GM11168 (cell line): ENCODE measurements around the gene SMIM41.

ENCODE experiments used
- in situ Hi-C: fragments of 300-500 bp; cut with MboI; formaldehyde crosslinking; loops from one replicate; pipeline ENCODE4 v1.12.0; 2022; ENCODE audit warnings: low sequenced_read_pairs; ENCODE audit not compliant: unreplicated experiment

The SMIM41 gene

DNA sequence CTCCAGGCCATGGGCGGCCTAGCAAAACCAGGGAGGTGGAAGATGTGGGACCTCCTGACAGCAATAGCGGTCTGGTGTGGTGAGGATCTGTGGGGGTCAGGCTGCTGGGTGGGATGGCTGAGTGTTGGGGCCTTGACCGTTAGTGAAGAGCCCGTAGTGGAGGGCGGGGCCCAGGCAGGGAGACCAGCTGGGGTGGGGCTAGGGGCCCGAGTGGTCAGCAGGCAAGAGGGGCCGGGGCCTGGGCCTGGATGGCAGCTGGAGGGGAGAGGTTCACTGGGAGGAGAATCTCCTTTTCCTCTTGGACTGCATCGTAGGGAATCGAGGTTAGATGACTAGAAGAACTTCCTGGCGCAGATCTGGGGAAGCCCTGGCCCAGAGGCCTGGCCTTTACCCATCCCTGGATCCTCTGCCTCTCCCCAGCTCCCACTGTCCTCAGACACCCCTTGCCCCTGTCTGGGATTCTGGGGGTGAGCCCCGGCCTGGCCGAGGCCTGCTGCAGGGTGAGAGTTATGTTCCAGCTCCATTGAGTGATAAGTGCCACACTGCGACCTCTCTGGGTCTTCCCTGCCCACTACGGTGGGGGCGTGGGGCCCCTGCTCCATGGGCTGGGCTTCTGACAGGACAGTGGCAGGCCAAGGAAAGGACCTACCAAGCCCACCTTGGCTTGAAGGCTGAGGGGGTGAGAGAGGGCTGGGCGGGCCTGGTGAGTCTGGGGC lies 65.2 kb downstream of the SMIM41 start:
- in situ Hi-C loops = no loop called here

DNA sequence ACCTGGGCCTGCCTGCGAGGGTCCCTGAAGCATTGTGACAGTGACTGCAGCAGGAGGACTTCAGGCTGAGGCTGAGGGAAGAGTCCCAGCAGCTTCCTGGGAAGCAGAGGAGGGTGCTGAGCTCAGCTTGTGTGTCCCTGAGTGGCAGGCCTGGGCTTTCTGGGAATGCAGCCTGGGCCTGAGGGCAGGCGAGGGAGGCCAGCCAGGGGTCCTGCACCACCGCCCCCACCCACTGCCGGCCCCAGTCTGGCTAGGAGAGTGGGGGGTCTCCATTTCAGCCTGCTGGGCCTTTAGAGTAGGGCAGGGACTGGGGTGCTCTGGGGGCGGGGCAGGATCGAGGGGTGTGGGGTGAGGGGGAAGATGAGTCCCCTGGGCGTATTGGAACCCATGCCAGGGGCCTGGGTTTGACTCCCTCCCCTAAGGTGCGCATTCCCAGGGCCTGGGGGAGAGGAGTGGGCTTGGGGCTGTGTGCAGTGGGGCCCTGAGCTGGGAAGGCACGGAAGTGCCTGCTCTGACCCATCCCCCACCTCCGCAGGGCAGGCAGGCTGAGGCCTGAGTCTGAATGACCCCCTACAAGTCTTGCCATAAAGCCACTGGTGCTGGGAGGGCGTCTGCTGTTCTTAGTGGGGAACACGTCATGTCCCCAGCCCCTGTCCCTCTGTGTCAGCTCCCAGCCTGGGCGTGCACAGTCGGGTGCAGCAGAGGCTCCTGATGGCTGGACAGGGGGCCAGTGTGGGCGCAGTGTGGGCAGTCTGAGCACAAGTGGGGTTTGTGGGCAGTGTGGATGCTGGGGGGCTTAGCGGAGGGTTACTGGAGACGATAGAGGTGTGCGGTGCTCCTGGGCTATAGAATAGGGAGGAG lies 66.0 kb downstream of the SMIM41 start:
- in situ Hi-C loops = no loop called here

DNA sequence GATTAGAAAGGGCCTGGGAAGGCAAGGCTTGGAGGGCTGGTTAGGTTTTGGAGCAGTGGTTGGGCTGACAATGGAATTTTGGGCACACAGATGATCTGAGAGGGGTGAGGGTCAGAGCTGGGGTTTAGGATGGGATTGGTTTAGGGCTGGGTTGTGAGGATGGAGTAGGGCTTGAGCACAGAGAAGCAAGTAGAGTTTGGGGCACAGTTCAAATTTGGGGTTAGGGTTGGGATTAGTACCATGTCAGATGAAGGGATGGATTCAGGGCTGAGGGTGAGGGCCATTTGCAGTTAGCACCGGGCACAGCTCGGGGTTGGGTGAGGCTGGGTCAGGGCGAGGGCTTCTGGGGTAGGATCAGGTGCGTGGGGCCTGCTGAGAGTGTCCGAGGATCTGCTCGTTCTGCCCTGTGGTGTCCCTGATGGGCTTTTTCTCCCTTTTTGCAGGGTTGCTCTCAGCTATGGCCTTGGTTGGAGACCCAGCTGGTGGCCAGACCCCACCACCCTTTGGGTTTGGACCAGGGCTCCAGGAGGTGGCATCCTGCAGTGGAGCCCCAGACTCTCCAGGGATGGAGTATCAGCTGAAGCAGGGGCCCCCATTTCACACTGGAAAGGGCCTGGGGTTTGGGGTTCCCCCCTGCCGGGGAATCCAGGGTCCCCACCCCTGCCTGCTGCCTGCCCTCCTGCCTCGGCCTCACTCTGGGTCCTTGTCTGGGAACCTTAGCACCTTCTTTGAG lies 66.8 kb downstream of the SMIM41 start:
- in situ Hi-C loops = no loop called here

DNA sequence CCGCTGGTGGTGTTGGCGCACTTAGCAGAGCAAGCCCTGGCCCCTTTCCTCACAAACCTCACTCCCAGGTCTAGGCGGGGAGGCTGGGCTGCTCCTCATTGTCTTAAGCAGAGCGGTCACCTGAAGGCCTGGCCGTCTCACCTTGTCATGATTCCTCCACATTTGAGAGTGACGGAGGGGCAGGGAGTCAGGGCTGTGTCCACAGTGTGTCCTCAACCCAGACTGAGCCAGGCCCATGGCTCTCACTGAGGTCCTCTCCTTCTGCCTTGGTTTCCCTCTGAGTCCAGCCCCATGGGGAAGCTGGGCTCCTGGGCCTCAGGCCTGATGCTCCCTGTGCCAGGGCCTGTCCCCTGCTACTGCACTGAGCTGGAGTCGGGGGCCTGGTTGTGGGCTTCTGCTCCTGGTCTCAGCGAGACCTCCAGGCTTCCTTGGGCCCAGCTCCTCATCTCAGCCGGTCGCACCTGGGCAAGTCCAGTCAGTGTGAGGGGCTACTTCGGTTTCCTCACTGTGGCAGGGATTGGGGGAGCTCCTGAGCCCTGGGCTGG lies 67.4 kb downstream of the SMIM41 start:
- in situ Hi-C loops = no loop called here

DNA sequence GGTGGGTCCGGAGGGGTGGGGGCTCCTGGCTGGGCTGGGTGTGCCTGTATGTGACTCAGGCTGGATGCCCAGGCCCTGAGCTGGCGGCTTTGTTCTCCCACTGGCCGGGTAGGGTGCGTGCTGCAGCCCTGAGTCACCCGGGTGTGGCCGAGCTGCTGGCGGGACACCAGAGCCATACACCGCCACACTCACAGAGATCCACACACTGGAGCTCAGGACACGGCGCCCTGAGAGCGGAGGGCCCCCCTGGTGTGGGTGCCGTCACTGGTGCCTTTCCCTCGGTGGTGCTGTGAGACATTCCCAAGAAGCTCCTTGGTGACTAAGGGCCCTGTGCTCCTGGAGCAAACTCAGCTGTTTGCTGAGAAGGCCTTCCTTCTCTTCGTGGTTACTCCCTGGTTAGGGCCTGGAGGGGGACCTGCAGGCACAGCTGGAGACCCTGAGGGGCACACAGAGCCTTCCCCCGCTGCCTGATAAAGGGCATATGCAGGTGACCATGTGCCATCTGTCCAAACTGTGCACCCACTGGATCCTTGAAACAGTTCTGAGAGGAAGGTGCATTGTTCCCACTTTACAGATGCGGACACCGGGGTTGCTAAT lies 68.0 kb downstream of the SMIM41 start:
- in situ Hi-C loops = no loop called here

DNA sequence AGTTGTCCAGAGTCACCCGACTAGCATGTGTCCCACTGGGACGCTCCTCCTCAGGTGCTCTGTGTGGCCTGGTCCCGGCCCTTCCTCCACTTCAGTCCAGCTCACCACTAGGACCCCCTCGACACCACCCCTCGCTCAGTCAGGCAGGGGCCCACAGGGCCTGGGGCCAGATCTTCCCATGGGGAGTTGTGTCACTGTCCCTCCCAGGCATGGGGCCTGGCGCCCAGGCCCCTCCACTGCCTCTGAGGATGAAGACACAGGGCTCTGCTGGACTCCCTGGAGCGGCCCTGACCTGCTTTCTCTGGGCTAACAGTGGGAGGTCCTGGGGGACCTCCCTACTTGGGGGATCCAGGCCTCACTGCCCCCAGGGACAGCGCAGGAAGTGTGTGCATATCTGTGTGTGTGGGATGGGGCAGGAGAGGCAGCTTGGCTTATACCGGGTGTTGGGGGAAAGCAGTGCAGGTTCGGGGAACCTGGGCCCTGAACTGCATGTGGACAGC lies 68.5 kb downstream of the SMIM41 start:
- in situ Hi-C loops = no loop called here

DNA sequence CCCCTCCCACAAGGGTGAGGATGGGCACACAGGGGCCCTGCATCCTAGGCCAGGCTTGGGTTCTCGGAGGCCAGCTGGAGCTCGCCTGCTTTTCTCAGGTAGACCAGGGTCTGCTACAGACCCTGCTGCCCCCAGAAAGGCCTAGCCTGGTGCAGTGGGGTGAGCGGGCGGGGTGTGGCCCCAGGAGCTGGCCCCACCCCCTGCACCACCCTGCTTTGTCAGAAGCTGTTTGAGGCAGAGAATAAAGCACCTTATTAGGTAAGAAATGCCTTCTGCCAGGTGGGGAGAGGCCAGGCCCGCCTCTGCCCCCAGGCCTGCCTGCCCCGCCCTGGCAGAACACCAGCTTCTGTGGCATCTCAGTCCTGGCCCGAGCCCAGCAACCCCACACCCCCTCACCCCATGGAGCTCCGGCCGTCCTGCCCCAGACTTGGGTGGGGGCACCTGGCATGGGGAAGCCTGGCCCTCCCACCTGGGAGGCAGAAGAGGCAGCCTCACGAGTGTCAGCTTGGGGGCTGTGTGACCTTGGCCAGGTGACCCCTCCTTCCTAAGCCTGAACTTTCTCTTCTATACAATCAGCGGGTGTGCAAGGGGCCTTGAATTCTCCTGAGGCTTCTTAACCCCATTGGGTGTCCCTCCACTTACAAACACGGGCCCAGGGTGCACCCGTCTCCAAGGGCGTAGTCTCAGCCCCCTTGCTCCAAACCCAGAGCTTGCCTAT lies 69.1 kb downstream of the SMIM41 start:
- in situ Hi-C loops = no loop called here

DNA sequence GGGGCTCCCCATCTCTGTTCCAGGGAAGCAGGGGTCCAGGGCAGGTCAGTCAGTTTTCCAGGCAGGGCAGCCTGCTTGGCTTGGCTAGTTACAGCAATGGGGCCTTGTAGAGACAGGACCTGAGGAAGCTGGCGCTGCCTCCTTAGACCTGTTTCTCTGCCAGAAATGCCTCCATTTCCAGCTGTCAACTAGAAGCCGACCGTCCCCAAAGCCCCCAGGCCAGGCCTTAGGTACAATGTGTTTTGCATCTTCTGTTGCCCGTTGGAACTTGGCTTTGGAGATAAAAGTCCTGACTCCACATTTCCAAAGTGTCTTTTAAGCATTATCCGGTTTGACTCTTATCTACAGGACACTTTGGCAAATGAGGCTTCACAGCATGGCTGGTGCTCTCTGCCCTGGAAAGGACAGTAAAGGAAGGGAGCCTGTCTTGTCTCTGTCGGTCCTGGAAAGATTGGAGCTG lies 69.7 kb downstream of the SMIM41 start:
- in situ Hi-C loops = no loop called here

DNA sequence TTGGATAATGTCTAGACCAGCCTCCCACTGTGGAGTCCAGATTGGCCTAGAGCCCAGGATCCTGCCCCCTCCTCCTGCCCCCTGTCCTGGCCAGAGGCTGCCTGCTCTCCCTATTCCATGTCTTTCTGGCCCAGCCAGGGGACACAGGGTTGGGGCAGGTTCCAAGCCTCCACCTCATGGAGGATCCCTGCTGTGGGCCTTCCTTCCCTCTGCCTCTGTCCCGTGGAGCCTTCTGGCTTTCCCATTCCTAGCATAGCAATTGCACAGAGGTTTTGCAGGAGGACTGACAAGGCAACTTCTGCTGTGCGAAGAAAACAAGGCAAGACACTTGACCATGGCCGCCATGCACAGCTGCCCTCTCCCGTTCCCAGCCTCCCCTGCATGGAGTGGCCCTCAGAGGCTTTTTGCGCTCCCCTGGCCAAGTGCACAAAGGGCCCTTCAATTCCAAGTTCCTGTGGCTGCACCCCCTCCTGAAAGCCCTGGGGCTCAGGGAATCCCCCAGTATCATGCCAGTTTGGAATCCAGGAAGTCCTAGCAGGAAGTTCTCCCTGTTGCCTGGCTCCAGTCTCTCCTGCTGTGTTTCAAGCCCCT lies 70.2 kb downstream of the SMIM41 start:
- in situ Hi-C loops = no loop called here

DNA sequence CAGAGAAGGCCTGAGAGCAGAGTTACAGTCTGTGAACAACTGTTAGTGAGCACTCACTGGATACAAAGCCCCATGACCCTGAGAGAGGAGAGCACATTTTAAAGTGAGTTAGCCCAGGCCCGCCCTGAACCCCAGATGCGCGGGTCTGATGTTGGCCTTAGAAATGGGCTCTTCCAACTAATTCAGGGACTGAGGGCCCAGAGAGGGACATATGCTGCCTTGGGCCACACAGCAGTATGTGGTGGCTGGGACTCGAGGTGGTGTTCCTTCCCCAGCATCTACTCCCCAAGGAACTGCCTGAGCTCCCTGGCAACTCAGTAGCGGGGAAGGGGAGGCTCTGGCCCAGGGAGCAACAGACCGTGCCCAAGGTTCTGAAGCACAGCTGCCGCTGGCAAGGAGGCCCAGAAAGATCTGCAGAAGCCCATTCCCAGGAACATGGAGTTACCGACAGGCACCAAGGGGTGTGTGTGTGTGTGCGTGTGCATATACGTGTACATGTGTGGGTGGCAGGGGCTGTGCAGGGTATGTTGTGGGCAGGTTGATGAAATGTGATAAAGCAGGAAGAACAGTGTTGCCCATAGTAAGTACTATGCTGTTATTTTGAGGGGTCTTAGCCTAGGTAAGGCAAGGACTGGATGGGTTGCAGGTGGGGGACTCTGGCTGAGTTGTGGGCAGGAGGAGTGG lies 71.8 kb downstream of the SMIM41 start:
- in situ Hi-C loops = no loop called here

DNA sequence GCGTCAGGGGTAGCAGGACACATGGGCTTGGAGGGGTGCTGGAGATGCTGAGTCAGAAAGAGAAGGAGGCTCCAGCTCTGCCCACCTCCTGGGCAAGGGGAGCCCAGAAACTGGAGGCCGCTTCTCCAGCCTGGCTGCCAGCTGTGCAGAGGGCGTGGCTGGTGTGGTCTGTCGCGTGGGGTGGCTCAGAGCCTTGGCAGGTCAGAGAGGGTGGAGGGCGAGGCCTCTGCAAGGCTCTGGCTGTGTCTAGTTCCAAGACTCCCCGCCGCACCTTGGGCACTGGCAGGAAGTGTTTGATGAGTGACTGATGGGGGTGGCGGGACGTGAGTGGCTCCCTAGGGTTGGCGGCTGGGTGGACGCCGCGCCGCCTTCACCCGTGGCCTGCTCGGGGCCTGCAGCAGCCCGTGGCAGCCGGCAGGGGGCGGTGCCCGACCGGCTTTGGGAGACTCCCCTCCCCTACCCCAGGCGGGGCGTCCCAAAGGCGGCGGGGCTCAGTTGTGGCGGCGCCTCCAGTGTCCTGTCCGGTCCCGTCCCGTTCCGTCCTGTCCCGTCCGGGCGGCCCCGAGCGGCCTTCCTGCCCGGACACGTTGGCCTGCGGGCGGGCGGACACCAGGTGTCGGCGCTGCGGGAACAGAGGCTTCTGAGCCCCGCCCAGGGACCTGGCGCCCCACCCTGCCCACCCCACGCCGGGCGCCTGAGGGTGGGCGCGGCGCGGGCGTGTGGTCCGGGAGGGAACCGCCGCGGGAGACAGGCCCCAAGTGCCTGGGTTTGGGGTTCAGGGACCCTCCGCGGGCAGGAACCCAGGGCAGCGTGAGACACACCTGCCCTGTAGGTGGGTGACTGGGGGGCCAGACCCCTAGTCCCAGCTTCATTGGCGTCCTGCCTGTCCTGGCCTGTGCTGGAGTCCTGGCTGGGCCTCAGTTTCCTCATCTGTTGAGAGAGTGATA lies 72.6 kb downstream of the SMIM41 start:
- in situ Hi-C loops = no loop called here

DNA sequence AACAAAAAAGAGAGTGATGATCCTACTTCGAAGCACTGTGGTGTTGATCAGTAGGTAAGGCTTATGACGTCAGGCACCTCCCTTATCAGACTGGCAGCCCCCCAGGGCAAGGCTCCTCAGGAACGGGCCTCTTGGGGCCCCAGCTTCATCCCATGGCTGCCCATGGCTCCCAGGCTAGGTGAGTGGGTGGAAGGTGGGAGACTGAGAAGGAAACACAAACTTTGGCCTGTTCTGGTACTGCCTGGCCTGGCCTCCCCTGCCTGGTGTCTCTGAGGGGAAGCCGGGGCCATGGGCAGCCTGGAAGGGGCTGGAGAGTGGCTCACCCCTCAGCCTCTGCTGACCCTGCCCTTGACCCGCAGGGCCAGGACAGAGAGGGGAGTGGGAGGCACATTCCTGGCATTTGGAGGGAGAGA lies 73.4 kb downstream of the SMIM41 start:
- in situ Hi-C loops = no loop called here

DNA sequence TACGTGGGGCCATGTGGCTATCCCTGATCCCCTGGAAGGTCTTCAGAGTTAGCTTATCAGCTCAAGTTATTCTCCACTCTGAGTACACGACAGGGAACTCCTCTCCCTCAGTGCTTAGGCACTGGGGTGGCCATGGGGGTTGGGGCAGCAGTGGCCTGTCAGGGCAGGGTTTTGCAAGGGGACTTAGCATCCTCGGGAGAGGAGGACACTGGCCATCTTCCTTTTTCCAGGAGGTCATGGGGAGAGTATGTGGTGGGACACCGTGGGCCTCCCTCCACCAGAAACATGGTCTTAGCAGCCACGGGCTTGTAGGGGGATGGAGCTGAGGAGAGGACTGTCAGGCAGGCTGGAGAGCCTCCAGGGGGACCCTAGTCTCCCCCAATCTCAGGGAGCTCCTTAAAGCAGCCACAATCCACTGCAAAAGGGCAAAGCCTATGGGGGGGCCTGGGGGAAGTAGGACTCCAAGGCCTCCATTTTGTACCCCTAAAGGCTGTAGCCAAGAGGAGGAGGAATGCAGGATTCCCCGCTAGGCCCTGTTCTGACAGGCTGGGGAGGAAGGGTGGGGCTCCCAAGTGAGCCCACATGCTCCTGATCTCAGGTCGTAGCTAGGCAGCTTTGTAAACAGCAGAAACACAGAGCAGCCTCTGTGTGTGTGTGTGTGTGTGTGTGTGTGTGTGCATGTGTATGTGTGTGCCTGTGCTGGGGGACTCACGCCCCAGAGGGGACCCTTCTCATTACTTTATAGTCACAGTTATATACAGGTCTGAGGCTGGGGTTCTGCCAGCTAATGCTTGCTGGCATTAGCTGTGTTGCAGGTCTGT lies 75.8 kb downstream of the SMIM41 start:
- in situ Hi-C loops = no loop called here

DNA sequence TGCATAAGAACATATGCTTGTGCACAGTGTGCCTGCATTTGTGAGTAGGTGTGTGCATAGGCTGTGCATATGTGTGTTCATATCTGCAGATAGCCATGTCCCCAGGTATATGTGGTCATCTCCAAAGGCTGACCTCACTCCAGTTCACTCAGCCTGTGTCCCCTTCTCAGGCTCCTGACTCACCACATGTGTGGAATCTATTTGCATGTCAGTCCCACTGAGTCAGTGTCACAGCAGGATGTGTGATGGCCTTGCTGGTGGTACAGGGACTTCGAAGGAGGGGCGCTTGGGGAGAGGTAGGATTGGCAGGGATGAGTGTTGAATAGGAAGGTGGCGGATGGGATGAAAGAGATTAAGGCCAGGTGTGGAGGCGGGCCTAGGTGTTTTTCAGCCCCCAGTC lies 76.8 kb downstream of the SMIM41 start:
- in situ Hi-C loops = no loop called here

DNA sequence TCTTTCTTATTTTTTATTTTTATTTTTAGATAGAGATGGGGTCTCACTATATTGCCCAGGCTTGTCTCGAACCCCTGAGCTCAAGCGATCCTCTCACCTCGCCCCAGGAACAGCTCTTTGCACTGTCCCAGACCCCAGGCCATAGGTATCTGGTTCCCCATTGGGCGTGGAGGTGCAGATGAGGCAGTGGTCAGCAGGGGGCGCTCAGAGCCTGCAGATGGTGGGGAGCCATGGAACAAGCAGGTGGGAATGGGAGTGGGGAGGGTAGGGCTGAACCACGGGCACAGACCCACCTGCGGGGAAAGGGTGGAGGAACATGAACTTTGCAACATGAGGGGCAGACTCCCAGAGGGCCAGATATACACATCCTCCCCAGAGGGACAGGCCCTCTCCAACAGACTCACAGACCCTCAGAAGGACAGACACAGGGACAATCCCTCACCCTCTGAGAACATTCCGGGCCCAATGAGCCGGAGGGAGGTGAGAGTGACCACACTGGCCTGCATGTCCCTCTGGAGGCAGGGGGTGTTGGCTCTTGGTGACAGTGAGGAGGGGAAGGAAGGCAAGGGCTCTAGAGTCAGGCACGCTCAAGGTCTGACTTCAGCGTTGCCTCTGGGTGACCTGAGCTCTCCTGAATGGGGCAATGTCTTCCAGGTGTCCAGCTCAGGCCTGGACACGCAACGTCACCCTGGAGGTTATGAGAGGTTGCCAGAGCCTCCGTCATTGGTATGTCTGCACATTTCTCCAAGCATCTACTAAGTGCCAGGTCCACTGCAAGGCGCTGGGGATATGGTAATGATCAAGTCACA lies 77.5 kb downstream of the SMIM41 start:
- in situ Hi-C loops = no loop called here
